ENCODE measurements around the gene TOMM70.

TOMM70 gene

GRCh38 chr3:100411091-100411982 is 10.4 kb upstream of the TOMM70 start:
- DNase-seq (ENCODE audit: low read depth) = no peak

GRCh38 chr3:100407977-100408532 is 7.2 kb upstream of the TOMM70 start:
- no peak for DNase-seq (ENCODE audit: low read depth)

GRCh38 chr3:100407164-100407563 is 6.3 kb upstream of the TOMM70 start:
- DNase-seq (ENCODE audit: low read depth) = no peak

GRCh38 chr3:100404250-100404548 is 3.3 kb upstream of the TOMM70 start:
- DNase-seq (ENCODE audit: low read depth) = no peak

GRCh38 chr3:100403362-100404249 is 2.7 kb upstream of the TOMM70 start:
- DNase-seq (ENCODE audit: low read depth) = no peak

GRCh38 chr3:100402891-100403290 is 2.0 kb upstream of the TOMM70 start:
- DNase-seq (ENCODE audit: low read depth) = no peak

GRCh38 chr3:100402256-100402655 is 1.4 kb upstream of the TOMM70 start:
- no peak for DNase-seq (ENCODE audit: low read depth)

GRCh38 chr3:100401674-100402041 is 769 bp upstream of the TOMM70 start:
- DNase-seq (ENCODE audit: low read depth) = peak; percentile 20

- peak; percentile 9 for DNase-seq (ENCODE audit: low read depth)
Observed at GRCh38 chr3:100400419-100400779, 490 bp downstream of the TOMM70 start.

GRCh38 chr3:100399341-100400071 is 1.4 kb downstream of the TOMM70 start:
- DNase-seq (ENCODE audit: low read depth) = no peak

GRCh38 chr3:100396967-100397366 is 3.9 kb downstream of the TOMM70 start:
- DNase-seq (ENCODE audit: low read depth) = no peak

- no peak for DNase-seq (ENCODE audit: low read depth)
Observed at GRCh38 chr3:100395679-100396431, 5.0 kb downstream of the TOMM70 start.

- DNase-seq (ENCODE audit: low read depth) = no peak
Observed at GRCh38 chr3:100389025-100389424, 11.9 kb downstream of the TOMM70 start.

GRCh38 chr3:100386437-100387074 is 14.3 kb downstream of the TOMM70 start:
- DNase-seq (ENCODE audit: low read depth) = no peak

GRCh38 chr3:100384733-100385525 is 16.0 kb downstream of the TOMM70 start:
- DNase-seq (ENCODE audit: low read depth) = no peak

GRCh38 chr3:100376301-100376700 is 24.6 kb downstream of the TOMM70 start:
- no peak for DNase-seq (ENCODE audit: low read depth)

GRCh38 chr3:100374521-100374920 is 26.4 kb downstream of the TOMM70 start:
- no peak for DNase-seq (ENCODE audit: low read depth)

GRCh38 chr3:100370756-100371155 is 30.1 kb downstream of the TOMM70 start:
- DNase-seq (ENCODE audit: low read depth) = no peak

GRCh38 chr3:100368441-100368840 is 32.4 kb downstream of the TOMM70 start:
- no peak for DNase-seq (ENCODE audit: low read depth)

- no peak for DNase-seq (ENCODE audit: low read depth)
Observed at GRCh38 chr3:100366424-100366823, 34.5 kb downstream of the TOMM70 start.

Measured in stimulated activated CD8-positive, alpha-beta memory T cell treated with anti-CD3 and anti-CD28 coated beads, Interleukin-7, amount 100 ng/mL, for 24 hours (primary cell).